Endodermal cell (in vitro differentiated cells): Measurements from ENCODE around the gene SERTAD2. TPM values are rescaled to one million over a fixed set of nuclear protein-coding genes. Genes with fewer than 3 reads are reported as not detected.
A peak's percentile ranks its signal among the peaks of the same experiment; 100 is the strongest.

ENCODE experiments used
- DNase-seq: peaks from one replicate; pipeline ENCODE4 v3.0.0-alpha.2; 2017
- H3K27ac ChIP-seq: 2 replicates; pipeline ENCODE4 v1.5.1; 2013; ENCODE audit warnings: mild to moderate bottlenecking, low read depth, low read length, moderate library complexity
- H3K27me3 ChIP-seq: 2 replicates; pipeline ENCODE4 v1.6.1; 2013; ENCODE audit warnings: mild to moderate bottlenecking, low read length, moderate library complexity; ENCODE audit not compliant: insufficient read depth, control insufficient read depth, poor library complexity, severe bottlenecking
- H3K36me3 ChIP-seq: 2 replicates; pipeline ENCODE4 v1.7.0; 2013; ENCODE audit warnings: mild to moderate bottlenecking, low read length, moderate library complexity; ENCODE audit not compliant: control insufficient read depth, insufficient read depth
- H3K4me1 ChIP-seq: one replicate; pipeline ENCODE4 v1.7.0; 2013; ENCODE audit warnings: low read length; ENCODE audit not compliant: control insufficient read depth, insufficient read depth
- H3K4me3 ChIP-seq: 2 replicates; pipeline ENCODE4 v1.5.1; 2013; ENCODE audit warnings: mild to moderate bottlenecking, low read length, moderate library complexity
- H3K9ac ChIP-seq: 2 replicates; pipeline ENCODE4 v1.6.1; 2013; ENCODE audit warnings: mild to moderate bottlenecking, low read length, moderate library complexity; ENCODE audit not compliant: poor library complexity, severe bottlenecking; ENCODE audit errors: extremely low read depth
- H3K9me3 ChIP-seq: 2 replicates; pipeline ENCODE4 v1.6.1; 2013; ENCODE audit warnings: mild to moderate bottlenecking, low read length, moderate library complexity; ENCODE audit not compliant: control insufficient read depth
- H3K27ac Mint-ChIP-seq: 2 replicates; pipeline ENCODE4 v1.8.0; 2020; ENCODE audit warnings: mixed read lengths
- H3K27me3 Mint-ChIP-seq: 2 replicates; pipeline ENCODE4 v1.8.0; 2021; ENCODE audit warnings: mild to moderate bottlenecking, mixed read lengths; ENCODE audit not compliant: insufficient read depth
- H3K36me3 Mint-ChIP-seq: 2 replicates; pipeline ENCODE4 v1.8.0; 2020; ENCODE audit warnings: low read depth, mixed read lengths
- H3K4me1 Mint-ChIP-seq: 2 replicates; pipeline ENCODE4 v1.8.0; 2020; ENCODE audit warnings: mixed read lengths
- H3K4me3 Mint-ChIP-seq: 2 replicates; pipeline ENCODE4 v1.8.0; 2020; ENCODE audit warnings: mild to moderate bottlenecking, moderate library complexity, mixed read lengths
- H3K9me3 Mint-ChIP-seq: 2 replicates; pipeline ENCODE4 v1.8.0; 2020; ENCODE audit warnings: mild to moderate bottlenecking, mixed read lengths
- WGBS, 2 experiments: methylation state at CpG; one replicate each; pipeline versions ENCODE4 v1.1.5 to v1.1.7; 2013; ENCODE audit warnings: missing lambda C conversion rate in 2 of 2, mixed read lengths in 1 of 2; ENCODE audit not compliant: insufficient coverage in 1 of 2, insufficient read length in 1 of 2; 5-methylcytosine and 5-hydroxymethylcytosine counted together
- total RNA-seq, 2 donors: library from RNA; stranded (reverse); fragmentation: NEBNext Ultra II Directional in 1 of 2; extraction: Animal tissue kit (Norgen Biotek cat#: 25700) in 1 of 2; gene quantifications; 2 replicates in 1 of 2; 3 replicates in 1 of 2; pipeline ENCODE4 v1.2.1, GENCODE V29; 2021
- TF ChIP-seq, protein P1 (sequence below): fragments of 200-600 bp; sonication (generic); conservative IDR thresholded peaks from 2 replicates; pipeline ENCODE4 v1.5.0; 2021; ENCODE audit warnings: antibody characterized with exemption, mild to moderate bottlenecking

The SERTAD2 gene
- total RNA-seq, 2 donors from 2014 or later = 17.1 to 20.3 TPM

DNA sequence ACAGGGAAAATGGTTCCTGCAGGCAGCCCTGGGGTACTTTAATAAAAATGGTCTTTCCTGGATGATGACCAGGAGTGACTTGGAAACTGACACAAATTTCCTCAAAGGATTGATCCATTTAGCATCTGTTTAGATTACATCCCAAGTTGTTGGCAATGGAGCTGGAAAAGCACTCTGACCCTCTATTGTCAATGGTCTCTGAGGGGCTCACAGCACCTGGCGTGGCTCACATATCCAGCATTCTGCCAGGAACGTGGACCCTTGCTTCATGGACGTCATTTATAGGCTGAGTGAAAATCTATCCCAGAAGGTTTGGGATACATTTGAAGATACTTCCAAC is 43.8 kb downstream of the SERTAD2 start:
- peak overlapping the region; percentile 77 for H3K27ac Mint-ChIP-seq
- Histone ChIP-seq H3K9me3 (no peaks in the 10 kb centered on the region), H3K27ac (no peak overlapping the region), H3K27me3 (no peaks in the 10 kb centered on the region), H3K4me3 (no peak overlapping the region), H3K9ac (no peak overlapping the region), H3K36me3 (no peaks in the 10 kb centered on the region), H3K4me1 (no peaks in the 10 kb centered on the region)
- peaks cover 24% of the 10 kb centered on the region for H3K27me3 Mint-ChIP-seq
- peaks cover 3% of the 10 kb centered on the region for H3K4me1 Mint-ChIP-seq
- TF ChIP-seq, protein P1, sequence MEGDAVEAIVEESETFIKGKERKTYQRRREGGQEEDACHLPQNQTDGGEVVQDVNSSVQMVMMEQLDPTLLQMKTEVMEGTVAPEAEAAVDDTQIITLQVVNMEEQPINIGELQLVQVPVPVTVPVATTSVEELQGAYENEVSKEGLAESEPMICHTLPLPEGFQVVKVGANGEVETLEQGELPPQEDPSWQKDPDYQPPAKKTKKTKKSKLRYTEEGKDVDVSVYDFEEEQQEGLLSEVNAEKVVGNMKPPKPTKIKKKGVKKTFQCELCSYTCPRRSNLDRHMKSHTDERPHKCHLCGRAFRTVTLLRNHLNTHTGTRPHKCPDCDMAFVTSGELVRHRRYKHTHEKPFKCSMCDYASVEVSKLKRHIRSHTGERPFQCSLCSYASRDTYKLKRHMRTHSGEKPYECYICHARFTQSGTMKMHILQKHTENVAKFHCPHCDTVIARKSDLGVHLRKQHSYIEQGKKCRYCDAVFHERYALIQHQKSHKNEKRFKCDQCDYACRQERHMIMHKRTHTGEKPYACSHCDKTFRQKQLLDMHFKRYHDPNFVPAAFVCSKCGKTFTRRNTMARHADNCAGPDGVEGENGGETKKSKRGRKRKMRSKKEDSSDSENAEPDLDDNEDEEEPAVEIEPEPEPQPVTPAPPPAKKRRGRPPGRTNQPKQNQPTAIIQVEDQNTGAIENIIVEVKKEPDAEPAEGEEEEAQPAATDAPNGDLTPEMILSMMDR = no peak
- H3K9me3 Mint-ChIP-seq = no peaks in the 10 kb centered on the region
- no peaks in the 10 kb centered on the region for H3K36me3 Mint-ChIP-seq
- whole genome bisulfite sequencing, 2 experiments = 88 to 100% methylated on average over 1 to 3 of the region's 3 CpGs
- peak overlapping the region; percentile 68 for H3K4me3 Mint-ChIP-seq
- no peak for DNase-seq

DNA sequence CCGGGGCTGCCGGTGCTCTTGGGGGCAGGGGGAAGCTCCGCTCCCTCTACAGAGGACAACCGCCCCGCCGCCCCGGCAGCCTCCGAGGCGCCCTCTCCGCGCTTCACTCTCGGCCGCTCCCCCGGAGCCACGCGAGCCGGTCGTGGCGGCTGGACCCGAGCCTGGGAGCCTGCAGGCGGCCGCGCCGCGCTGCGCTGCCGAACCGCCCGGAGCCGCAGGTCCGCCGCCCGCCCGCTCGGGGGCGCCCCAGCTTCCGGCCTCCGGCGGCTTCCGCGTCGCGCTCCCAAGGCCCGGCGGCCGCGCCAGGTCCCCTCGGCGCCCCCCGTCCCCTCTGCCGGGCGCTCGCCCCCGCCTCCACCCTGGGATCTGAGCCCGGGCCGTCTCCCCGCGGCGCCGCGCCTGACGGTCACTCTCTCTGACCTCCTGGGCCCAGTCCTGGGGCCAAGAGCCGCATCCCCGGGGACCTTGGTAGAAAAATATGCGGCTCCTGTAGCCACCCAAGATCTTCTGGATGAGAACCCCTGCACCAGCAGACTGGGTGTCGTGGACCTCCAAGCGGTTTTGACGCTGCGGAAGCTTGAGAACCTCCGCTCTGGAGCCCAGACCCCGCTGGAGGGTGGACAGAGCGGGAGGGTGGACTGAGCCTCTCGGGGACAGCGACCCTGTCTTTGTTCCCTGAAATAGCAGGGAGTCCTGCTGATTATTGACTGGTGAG is 44.3 kb downstream of the SERTAD2 start:
- peaks cover 3% of the 10 kb centered on the region for H3K4me1 Mint-ChIP-seq
- Histone ChIP-seq H3K36me3 (no peaks in the 10 kb centered on the region), H3K9me3 (no peaks in the 10 kb centered on the region), H3K4me3 (no peak overlapping the region), H3K27me3 (no peaks in the 10 kb centered on the region), H3K4me1 (no peaks in the 10 kb centered on the region), H3K9ac (no peak overlapping the region), H3K27ac (no peak overlapping the region)
- H3K9me3 Mint-ChIP-seq = peaks cover 3% of the 10 kb centered on the region
- DNase-seq = peak; percentile 89
- H3K27ac Mint-ChIP-seq = peak overlapping the region; percentile 77
- WGBS, 2 experiments = 35 to 42% methylated on average over 30 to 74 of the region's 74 CpGs
- H3K4me3 Mint-ChIP-seq = peak overlapping the region; percentile 68
- no peaks in the 10 kb centered on the region for H3K36me3 Mint-ChIP-seq
- TF ChIP-seq, protein P1 = peak; percentile 56
- H3K27me3 Mint-ChIP-seq = peaks cover 24% of the 10 kb centered on the region

DNA sequence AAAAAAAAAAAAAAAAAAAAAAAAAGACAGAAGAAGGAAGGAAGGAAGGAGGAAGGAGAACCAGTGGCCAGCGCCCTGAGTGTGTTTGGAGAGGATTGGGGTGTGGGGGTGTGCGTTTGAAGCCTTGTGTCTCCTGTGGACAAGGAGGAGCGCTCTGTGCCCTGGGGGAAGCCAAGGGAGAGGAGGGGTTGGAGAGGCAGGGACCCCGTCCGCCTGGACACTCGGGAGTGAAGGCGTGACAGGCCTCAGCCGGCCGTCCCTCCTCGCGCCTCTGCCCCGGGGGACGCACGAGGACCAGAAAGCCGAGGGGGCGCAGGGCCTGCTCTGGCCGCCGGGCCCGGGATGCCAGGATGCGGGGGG is 44.9 kb downstream of the SERTAD2 start:
- Mint-ChIP-seq H3K9me3 (peaks cover 7% of the 10 kb centered on the region), H3K4me3 (peak overlapping the region; percentile 40), H3K36me3 (no peaks in the 10 kb centered on the region), H3K27me3 (peaks cover 24% of the 10 kb centered on the region), H3K27ac (no peak overlapping the region), H3K4me1 (peaks cover 3% of the 10 kb centered on the region)
- Histone ChIP-seq H3K27ac (no peak overlapping the region), H3K36me3 (no peaks in the 10 kb centered on the region), H3K27me3 (no peaks in the 10 kb centered on the region), H3K4me1 (no peaks in the 10 kb centered on the region), H3K9me3 (no peaks in the 10 kb centered on the region), H3K9ac (no peak overlapping the region), H3K4me3 (no peak overlapping the region)
- DNase-seq = no peak
- TF ChIP-seq, protein P1 = no peak
- WGBS, 2 experiments = 68 to 100% methylated on average over 1 to 20 of the region's 20 CpGs
